ENCODE data around the gene PDXK. TPM values are rescaled to one million over a fixed set of nuclear protein-coding genes. Genes with fewer than 3 reads are reported as not detected.

The PDXK gene
- total and polyA plus RNA-seq, 2 of the 13 experiments (the other 11 are each of a cell fraction or from before 2014, with no cell fraction given), result 114 to 184 TPM

- peak; percentile 27 for TF ChIP-seq ZNF407 (CRISPR knock-in tag; IDR thresholded peaks at IDR 0.05; ENCODE audit: not compliant biosample characterization)
- TF ChIP-seq ISX (CRISPR knock-in tag; conservative IDR thresholded peaks at IDR 0.05), result no peak
- no peak for TF ChIP-seq ZNF281 (CRISPR knock-in tag; IDR thresholded peaks at IDR 0.05; ENCODE audit: borderline replicate concordance)
- no peak for TF ChIP-seq ZNF761 (CRISPR knock-in tag; conservative IDR thresholded peaks at IDR 0.05)
- TF ChIP-seq KLF16 (CRISPR knock-in tag; IDR thresholded peaks at IDR 0.05), result peak in 1 of 2 experiments; percentile 90; a peak in 2 of 4 replicates
- TF ChIP-seq ZNF792 (CRISPR knock-in tag; IDR thresholded peaks at IDR 0.05), result peak; percentile 93
- TF ChIP-seq NBN (conservative IDR thresholded peaks at IDR 0.05), result no peak
- TF ChIP-seq ZFP91 (CRISPR knock-in tag; IDR thresholded peaks at IDR 0.05; ENCODE audit: borderline replicate concordance), result peak; percentile 64
- TF ChIP-seq RERE (CRISPR knock-in tag; IDR thresholded peaks at IDR 0.05; ENCODE audit: low read depth), result peak; percentile 49; the same call in 1 of the 2 replicates
- TF ChIP-seq KLF12 (CRISPR knock-in tag; IDR thresholded peaks at IDR 0.05; ENCODE audit: borderline replicate concordance), result no peak
Measured at GRCh38 chr21:43783098-43783700, 64.3 kb downstream of the PDXK start (continued).

Data from HepG2 (cell line).